ENCODE measurements around the gene LRRK1. TPM values are rescaled to one million over a fixed set of nuclear protein-coding genes. Genes with fewer than 3 reads are reported as not detected.

LRRK1 gene
- total and polyA plus RNA-seq, 12 donors: 1.5 to 8.1 (median 2.0) TPM

GRCh38 chr15:101078669-101079323, 159.6 kb downstream of the LRRK1 start:
- no peak overlapping the region for H3K4me3 ChIP-seq
- no peak overlapping the region for H3K27ac ChIP-seq
- H3K4me1 ChIP-seq: no peaks in the 10 kb centered on the region
- TF ChIP-seq CTCF (IDR thresholded peaks at IDR 0.05): no peak
- ATAC-seq (peak in 1 of 8 donors; percentile 50), DNase-seq (no peak)
- intact Hi-C loops (cut with DNase I): loop anchor here in 2 of 10 donors (10.0 kb wide), 1 partner anchor 634 kb away; no protein-coding TSS in a partner anchor
- H3K27me3 ChIP-seq: no peaks in the 10 kb centered on the region
- WGBS, 2 donors: 92 to 93% methylated on average over 16 of the region's 16 CpGs
- no peaks in the 10 kb centered on the region for H3K36me3 ChIP-seq
- H3K9me3 ChIP-seq: no peaks in the 10 kb centered on the region

- TF ChIP-seq CTCF (IDR thresholded peaks at IDR 0.05): no peak
- H3K27me3 ChIP-seq: no peaks in the 10 kb centered on the region
- H3K4me1 ChIP-seq: no peaks in the 10 kb centered on the region
- no peaks in the 10 kb centered on the region for H3K9me3 ChIP-seq
- 97 to 98% methylated on average over 9 of the region's 9 CpGs for WGBS, 2 donors
- no peak overlapping the region for H3K27ac ChIP-seq
- intact Hi-C loops (cut with DNase I): loop anchor here in 6 of 10 donors (5.0 to 10.0 kb wide), 3 partner anchors 60 to 67 kb away; no protein-coding TSS in a partner anchor
- ATAC-seq (peak in 1 of 8 donors; percentile 26), DNase-seq (no peak)
- no peaks in the 10 kb centered on the region for H3K36me3 ChIP-seq
- no peak overlapping the region for H3K4me3 ChIP-seq
Observed at GRCh38 chr15:101081900-101082299, 162.7 kb downstream of the LRRK1 start.

GRCh38 chr15:101083336-101084045, 164.3 kb downstream of the LRRK1 start:
- intact Hi-C loops (cut with DNase I): loop anchor here in 6 of 10 donors (5.0 to 10.0 kb wide), 3 partner anchors 61 to 69 kb away; no protein-coding TSS in a partner anchor

More at GRCh38 chr15:101083336-101084045, 164.3 kb downstream of the LRRK1 start:
- no peak for TF ChIP-seq CTCF (IDR thresholded peaks at IDR 0.05)
- Histone ChIP-seq H3K4me3 (no peak overlapping the region), H3K27ac (no peak overlapping the region), H3K9me3 (no peaks in the 10 kb centered on the region), H3K36me3 (no peaks in the 10 kb centered on the region), H3K27me3 (no peaks in the 10 kb centered on the region), H3K4me1 (peaks cover 0 to 5% (median 2%) of the 10 kb centered on the region in 9 donors)
- 70 to 81% methylated on average over 11 of the region's 11 CpGs for WGBS, 2 donors
- ATAC-seq: no peak
- DNase-seq: no peak

Measured in heart right ventricle (tissue), 16 donors.